CD4-positive, alpha-beta T cell treated with Interleukin-6 for 4 hours (primary cell): ENCODE results near the gene IPO7.
A peak's percentile ranks its signal among the peaks of the same experiment; 100 is the strongest.
"Not testable (repeated sequence)": the region's sequence is repeated elsewhere in the genome, so short reads cannot be mapped to it uniquely, and the experiment has no call there.

ENCODE experiments used
- DNase-seq: peaks from one replicate; pipeline ENCODE4 v3.0.0-alpha.2; 2020; ENCODE audit warnings: mixed read lengths

IPO7 gene

GRCh38 chr11:9399466-9399865 is 15.0 kb downstream of the IPO7 start:
- DNase-seq, result no peak

DNA sequence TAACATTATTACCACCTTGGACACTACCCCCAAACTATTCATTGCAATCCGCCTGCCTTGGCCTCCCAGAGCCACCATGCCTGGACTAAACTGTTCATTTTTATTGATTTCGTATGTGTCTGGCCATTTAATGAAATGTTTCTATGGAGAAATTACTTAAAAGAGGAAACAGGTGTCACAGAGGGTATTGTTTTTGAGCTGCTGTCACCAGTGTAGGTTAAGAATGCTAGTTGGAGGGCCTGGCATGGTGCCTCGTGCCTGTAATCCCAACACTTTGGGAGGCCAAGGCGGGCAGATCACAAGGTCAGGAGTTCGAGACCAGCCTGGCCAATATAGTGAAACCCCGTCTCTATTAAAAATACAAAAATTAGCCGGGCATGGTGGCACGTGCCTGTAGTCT is 17.4 kb downstream of the IPO7 start:
- DNase-seq, result not testable (repeated sequence)

- no peak for DNase-seq
Measured at GRCh38 chr11:9428706-9429105, 44.3 kb downstream of the IPO7 start.

DNA sequence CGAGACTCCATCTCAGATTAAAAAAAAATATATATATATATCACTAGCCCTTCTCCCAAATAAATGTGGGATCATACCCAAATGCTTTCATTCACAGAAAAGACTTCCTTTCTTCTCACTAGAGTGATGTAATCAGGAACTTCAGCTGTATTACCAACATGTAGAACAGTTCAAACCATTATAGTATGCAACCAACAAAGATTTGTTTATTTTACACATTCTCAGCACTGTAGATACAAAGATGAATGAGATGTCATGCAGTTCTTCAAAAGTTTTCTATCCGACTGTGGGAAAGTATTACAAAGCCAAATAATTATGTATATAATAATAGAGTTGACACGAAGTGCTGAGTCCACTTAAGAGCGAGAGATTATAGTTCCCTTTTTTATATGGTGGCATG is 54.2 kb downstream of the IPO7 start:
- DNase-seq, result no peak

GRCh38 chr11:9446230-9446629 is 61.8 kb downstream of the IPO7 start:
- DNase-seq, result no peak

GRCh38 chr11:9448576-9449352 is 64.3 kb downstream of the IPO7 start:
- no peak for DNase-seq

- DNase-seq, result not testable (repeated sequence)
Measured at GRCh38 chr11:9452023-9452422, 67.6 kb downstream of the IPO7 start.

DNA sequence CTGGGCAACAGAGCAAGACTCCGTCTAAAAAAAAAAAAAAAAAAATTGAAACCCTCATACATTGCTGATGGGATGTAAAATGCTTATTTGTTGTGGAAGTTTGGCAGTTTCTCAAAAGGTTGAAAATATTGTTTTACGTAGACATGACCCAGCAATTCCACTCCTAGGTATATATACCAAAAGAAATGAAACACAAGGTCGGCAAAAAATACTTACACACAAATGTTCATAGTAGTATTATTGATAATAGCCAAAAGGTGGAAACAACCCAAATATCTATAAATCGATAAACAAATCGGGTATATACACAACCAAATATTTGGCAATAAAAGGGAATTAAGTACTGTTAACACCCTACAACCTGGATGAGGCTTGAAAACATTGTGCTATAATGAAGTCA is 71.3 kb downstream of the IPO7 start:
- DNase-seq, result no peak

DNA sequence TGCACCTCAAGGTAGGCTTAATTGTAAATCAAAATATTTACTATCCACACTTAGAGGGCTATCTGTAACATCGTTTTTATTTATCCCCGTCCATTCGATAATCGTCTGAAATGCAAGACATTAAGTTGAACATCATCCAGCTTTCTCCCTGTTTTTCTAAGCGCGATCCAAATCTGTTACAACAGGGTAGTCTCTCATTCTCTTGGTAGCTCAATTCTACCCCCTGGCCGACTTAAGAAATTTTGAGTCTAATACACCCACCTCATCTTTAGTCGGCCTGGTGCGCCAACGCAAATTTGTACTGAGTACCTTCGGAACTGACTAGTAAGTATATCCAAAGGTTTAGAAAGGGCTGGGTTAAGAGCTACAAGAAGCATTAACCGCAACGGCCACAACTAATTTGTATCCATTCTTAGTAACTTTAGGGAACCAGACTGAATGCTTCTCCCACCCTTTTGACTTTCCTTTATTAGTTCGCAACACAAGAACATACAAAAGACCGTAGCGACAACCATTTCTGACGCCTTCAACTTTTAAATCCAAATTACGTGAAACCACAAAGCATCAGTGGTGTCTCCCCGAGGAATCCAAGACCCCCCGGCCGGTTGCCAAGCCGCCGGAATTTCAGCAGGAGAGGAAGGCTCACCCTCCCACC is 75.3 kb downstream of the IPO7 start:
- DNase-seq, result peak; percentile 32

DNA sequence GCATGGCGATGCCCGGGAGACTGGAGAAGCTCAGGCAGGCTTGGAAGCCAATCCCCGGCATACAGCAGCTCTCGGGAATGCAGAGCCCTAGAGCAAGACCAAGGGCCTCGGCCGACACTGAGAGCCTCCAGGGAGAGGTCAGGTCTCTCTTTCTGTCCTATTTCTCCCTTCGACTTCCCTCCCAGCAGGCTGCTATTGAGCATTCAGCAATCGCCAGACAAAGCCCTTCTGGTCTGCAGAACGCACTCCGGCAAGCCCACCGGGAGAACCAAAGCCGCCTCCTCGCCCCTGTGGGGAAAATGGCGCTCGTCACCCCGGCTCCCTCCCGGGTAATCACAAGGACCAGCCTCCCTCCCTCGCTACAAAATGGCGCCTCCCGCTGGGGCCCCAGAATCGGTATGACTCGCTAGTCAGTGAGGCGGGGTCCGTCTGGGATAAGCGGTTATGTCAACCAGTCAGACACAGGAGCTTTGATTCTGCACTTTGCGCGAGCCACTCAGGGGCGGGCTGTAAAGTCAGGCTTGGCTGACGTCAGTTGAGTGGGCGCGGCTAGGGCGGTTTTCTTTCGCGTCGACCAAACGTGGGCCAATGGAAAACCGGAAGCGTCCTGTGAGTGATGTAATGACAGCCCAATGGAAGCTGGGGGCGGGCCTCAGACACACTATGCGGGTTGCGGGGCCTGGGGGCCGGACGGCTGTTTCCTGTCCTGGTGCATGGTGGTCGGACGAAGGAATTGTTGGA is 76.0 kb downstream of the IPO7 start, which contains the start of gene ZNF143:
TSS of gene ZNF143 (plus strand) at position 691 of the 741 bp plus-strand sequence. CDS start 10,297 bp downstream, outside the sequence.
- peak; percentile 100 for DNase-seq

GRCh38 chr11:9461063-9461759 is 76.8 kb downstream of the IPO7 start:
- peak; percentile 80 for DNase-seq

GRCh38 chr11:9461760-9462134 is 77.3 kb downstream of the IPO7 start:
- DNase-seq, result peak; percentile 30

- DNase-seq, result no peak
Measured at GRCh38 chr11:9462172-9462799, 77.8 kb downstream of the IPO7 start.

GRCh38 chr11:9462806-9463537 is 78.5 kb downstream of the IPO7 start:
- DNase-seq, result no peak

GRCh38 chr11:9470765-9471164 is 86.3 kb downstream of the IPO7 start:
- DNase-seq, result no peak

DNA sequence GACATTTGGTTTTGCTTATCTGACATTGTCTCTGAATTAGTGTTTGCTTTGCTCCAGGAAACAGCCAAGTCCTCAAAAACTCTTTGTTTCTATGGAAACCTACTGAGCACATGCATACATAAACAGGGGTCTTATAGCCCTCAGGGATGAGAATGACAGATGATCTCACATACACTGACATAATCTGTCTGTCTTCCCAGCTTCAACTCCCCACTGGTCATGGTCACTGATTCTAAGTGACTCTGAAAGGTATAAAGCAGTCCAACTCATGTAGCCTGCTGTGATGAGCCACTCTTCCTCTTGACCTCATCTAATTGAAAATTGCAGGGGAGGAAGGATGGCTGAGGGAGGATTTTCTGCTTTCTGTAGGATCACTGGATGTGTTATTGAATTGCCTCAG is 89.0 kb downstream of the IPO7 start:
- no peak for DNase-seq

GRCh38 chr11:9479899-9480298 is 95.4 kb downstream of the IPO7 start:
- DNase-seq, result no peak

DNA sequence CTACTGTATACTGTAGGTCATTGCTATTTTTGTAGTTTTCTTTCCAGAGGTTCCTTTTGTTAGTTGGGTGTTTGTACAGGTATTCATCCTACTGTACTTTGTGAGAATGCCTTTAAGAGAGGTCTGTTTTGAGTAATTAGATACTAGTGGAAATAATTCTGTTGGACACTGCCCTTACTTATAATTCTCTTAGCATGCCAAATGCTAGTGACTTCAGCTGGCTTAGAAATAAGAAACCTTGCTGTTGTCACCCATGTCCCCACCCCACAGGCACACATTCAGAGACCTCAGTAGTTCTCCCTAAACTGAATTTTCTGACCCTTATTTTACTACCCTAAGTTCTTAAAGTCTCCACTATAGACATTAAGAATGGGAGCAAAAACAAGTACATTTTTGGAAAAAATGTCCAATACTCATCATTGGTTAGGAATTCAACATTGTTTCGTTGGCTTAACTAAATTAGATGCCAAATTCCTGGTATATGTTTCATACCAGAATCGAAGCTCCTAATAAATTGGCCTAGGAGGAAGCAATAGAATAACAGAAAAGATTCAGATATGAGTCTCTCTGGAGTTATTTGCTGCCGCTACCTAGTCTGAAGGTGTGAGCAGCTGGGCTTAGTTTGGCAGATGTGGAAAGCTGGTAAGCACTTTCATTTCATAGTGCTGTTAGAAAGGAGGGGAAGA is 104.8 kb downstream of the IPO7 start:
- DNase-seq, result no peak

- no peak for DNase-seq
Measured at GRCh38 chr11:9490376-9490775, 105.9 kb downstream of the IPO7 start.

- DNase-seq, result no peak
Measured at GRCh38 chr11:9493492-9493891, 109.0 kb downstream of the IPO7 start.

- DNase-seq, result no peak
Measured at GRCh38 chr11:9494316-9494715, 109.9 kb downstream of the IPO7 start.
